Mesendoderm (in vitro differentiated cells): ENCODE data around the gene FECH.

Source experiments
- DNase-seq: peaks from one replicate; pipeline ENCODE4 v3.0.0; 2013
- H2AK5ac ChIP-seq: 2 replicates; pipeline ENCODE4 v1.6.1; 2013; ENCODE audit warnings: low read length, inconsistent platforms
- H2BK120ac ChIP-seq: 2 replicates; pipeline ENCODE4 v1.6.1; 2013; ENCODE audit warnings: low read depth, mild to moderate bottlenecking, low read length, moderate library complexity, mixed read lengths
- H2BK15ac ChIP-seq: replicated peaks from 2 replicates; pipeline ENCODE4 v1.6.1; 2013; ENCODE audit warnings: low read depth, mild to moderate bottlenecking, moderate library complexity
- H2BK5ac ChIP-seq: 2 replicates; pipeline ENCODE4 v1.6.1; 2013; ENCODE audit warnings: low read length, inconsistent platforms
- H3K18ac ChIP-seq: 2 replicates; pipeline ENCODE4 v1.6.1; 2013; ENCODE audit warnings: mild to moderate bottlenecking, low read length, mixed read lengths
- H3K23ac ChIP-seq: one replicate; pipeline ENCODE4 v1.6.1; 2013; ENCODE audit warnings: low read length
- H3K27ac ChIP-seq: 2 replicates; pipeline ENCODE4 v1.5.1; 2013; ENCODE audit warnings: low read depth, mild to moderate bottlenecking, inconsistent platforms, low read length, moderate library complexity
- H3K27me3 ChIP-seq: 2 replicates; pipeline ENCODE4 v1.6.1; 2013; ENCODE audit warnings: low read length, control low read depth, mild to moderate bottlenecking, inconsistent platforms; ENCODE audit not compliant: insufficient read depth, poor library complexity
- H3K36me3 ChIP-seq: 2 replicates; pipeline ENCODE4 v1.6.1; 2013; ENCODE audit warnings: low read length, inconsistent platforms; ENCODE audit not compliant: control insufficient read depth, insufficient read depth
- H3K4ac ChIP-seq: one replicate; pipeline ENCODE4 v1.6.1; 2013; ENCODE audit warnings: low read depth, mild to moderate bottlenecking, low read length, moderate library complexity
- H3K4me1 ChIP-seq: 2 replicates; pipeline ENCODE4 v1.6.1; 2013; ENCODE audit warnings: low read depth, low read length, inconsistent platforms; ENCODE audit not compliant: control insufficient read depth
- H3K4me2 ChIP-seq: 2 replicates; pipeline ENCODE4 v1.6.1; 2013; ENCODE audit warnings: low read length
- H3K4me3 ChIP-seq: 2 replicates; pipeline ENCODE4 v1.5.1; 2013; ENCODE audit warnings: mild to moderate bottlenecking, low read length
- H3K56ac ChIP-seq: one replicate; pipeline ENCODE4 v1.6.1; 2013; ENCODE audit warnings: low read length
- H3K79me1 ChIP-seq: 2 replicates; pipeline ENCODE4 v1.6.1; 2013; ENCODE audit warnings: low read length, inconsistent platforms
- H3K79me2 ChIP-seq: 2 replicates; pipeline ENCODE4 v1.6.1; 2013; ENCODE audit warnings: mild to moderate bottlenecking, low read length; ENCODE audit not compliant: control insufficient read depth, insufficient read depth
- H3K9ac ChIP-seq: 2 replicates; pipeline ENCODE4 v1.6.1; 2013; ENCODE audit warnings: low read length, inconsistent platforms
- H4K5ac ChIP-seq: one replicate; pipeline ENCODE4 v1.6.1; 2013; ENCODE audit warnings: low read length
- H4K8ac ChIP-seq: one replicate; pipeline ENCODE4 v1.6.1; 2013; ENCODE audit warnings: low read depth, mild to moderate bottlenecking, control low read depth, low read length, moderate library complexity
- WGBS: extraction: QIAGEN DNeasy Blood & Tissue Kit; methylation state at CpG from one replicate; pipeline ENCODE4 v1.1.7; 2013; ENCODE audit warnings: low lambda C conversion rate, missing lambda C conversion rate; ENCODE audit not compliant: insufficient coverage; ENCODE audit errors: extremely low coverage; 5-methylcytosine and 5-hydroxymethylcytosine counted together

FECH gene

DNA sequence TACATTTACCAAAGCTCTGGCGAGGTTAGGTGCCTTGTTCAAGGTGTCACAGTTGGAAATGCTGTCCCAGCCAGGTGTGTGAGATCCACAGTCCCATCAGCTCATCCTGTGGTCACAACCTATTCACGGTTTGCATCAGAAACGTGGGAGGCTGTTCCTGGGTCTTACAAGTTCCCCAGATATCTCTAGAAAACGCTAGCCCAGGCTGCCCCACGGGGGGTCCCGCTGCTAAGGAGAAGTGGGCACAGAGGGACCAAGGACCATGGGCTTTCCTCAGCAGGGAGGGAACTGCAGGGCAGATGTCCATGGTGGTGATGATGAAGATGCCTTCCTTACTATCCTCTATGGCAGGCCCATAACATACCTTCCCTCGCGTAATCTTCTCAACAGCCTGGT lies 649 bp downstream of the FECH start:
- no peak overlapping the region for H3K27ac ChIP-seq
- DNase-seq = peak; percentile 39

DNA sequence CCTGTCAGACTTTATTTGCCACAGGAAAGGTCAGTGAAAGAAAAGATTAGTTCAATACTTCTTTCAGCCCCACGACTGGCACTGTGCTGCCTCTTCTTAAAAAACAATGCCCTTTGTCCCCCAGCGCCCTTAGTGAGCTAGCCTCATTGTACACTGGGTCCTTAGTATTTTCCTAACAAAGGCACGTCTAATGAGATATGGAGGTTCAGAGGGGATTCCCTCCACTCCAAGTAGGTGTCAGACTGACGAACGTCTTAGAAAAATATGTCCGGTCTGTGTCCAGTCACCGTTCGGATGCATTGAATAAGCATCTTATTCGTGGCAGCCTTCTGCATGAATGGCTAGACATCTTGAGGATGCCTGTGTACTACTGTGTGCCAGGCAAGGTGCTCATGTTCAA lies 1.1 kb downstream of the FECH start:
- WGBS = no CpG with 5 or more reads among the region's 9 CpGs
- Histone ChIP-seq H3K79me2 (no peaks in the 10 kb centered on the region), H3K27ac (no peak overlapping the region)

More for the DNA sequence above, 649 bp downstream of the FECH start:
- Histone ChIP-seq H3K4me1 (peaks cover 4% of the 10 kb centered on the region), H3K23ac (no peak overlapping the region), H3K36me3 (no peaks in the 10 kb centered on the region), H3K18ac (peak overlapping the region; percentile 91), H3K79me2 (no peaks in the 10 kb centered on the region), H3K9ac (peak overlapping the region; percentile 82), H3K4ac (no peak overlapping the region), H2BK5ac (no peak overlapping the region), H3K4me2 (peak overlapping the region; percentile 22), H3K27me3 (no peaks in the 10 kb centered on the region), H3K79me1 (peaks cover 2% of the 10 kb centered on the region), H4K5ac (no peak overlapping the region), H2AK5ac (no peak overlapping the region), H2BK120ac (no peak overlapping the region), H2BK15ac (no peak overlapping the region), H4K8ac (peak overlapping the region; percentile 16), H3K4me3 (peak overlapping the region; percentile 67), H3K56ac (peak overlapping the region; percentile 90)
- WGBS = no CpG with 5 or more reads among the region's 8 CpGs

DNA sequence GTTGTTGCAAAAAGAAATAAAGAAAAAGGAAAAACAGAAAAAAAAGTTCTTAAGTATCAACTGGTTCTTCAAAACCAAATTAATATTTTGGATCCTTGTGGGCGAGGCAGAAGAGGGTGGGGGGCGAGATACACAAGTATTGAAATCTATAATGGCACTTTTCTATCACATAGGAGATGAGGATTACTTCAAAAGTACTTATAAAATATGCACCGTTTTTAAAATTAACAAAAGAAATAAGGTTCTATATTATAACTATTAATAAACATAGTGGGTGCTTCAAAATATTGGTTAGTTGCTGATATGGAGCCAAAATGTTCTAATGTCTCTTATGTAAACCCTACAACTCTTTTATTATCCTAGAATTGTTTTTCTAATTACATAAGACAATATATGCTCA lies 2.1 kb downstream of the FECH start:
- Histone ChIP-seq H2BK120ac (no peak overlapping the region), H2BK15ac (no peak overlapping the region), H3K56ac (no peak overlapping the region), H3K9ac (no peak overlapping the region), H3K18ac (no peak overlapping the region), H3K4ac (no peak overlapping the region), H2BK5ac (no peak overlapping the region), H2AK5ac (no peak overlapping the region), H4K8ac (no peak overlapping the region), H3K4me2 (no peak overlapping the region), H3K79me2 (no peaks in the 10 kb centered on the region), H3K79me1 (peaks cover 2% of the 10 kb centered on the region), H3K27ac (no peak overlapping the region), H3K4me1 (peaks cover 4% of the 10 kb centered on the region), H3K23ac (no peak overlapping the region), H3K27me3 (no peaks in the 10 kb centered on the region), H3K36me3 (no peaks in the 10 kb centered on the region), H4K5ac (no peak overlapping the region), H3K4me3 (no peak overlapping the region)
- no CpG with 5 or more reads among the region's 3 CpGs for WGBS
- no peak for DNase-seq

More for the DNA sequence above, 1.1 kb downstream of the FECH start:
- Histone ChIP-seq H3K79me1 (peaks cover 2% of the 10 kb centered on the region), H3K27me3 (no peaks in the 10 kb centered on the region), H3K4me3 (no peak overlapping the region), H3K4me2 (peak overlapping the region; percentile 10), H3K4me1 (peaks cover 4% of the 10 kb centered on the region), H2AK5ac (no peak overlapping the region), H3K56ac (peak overlapping the region; percentile 90), H4K8ac (no peak overlapping the region), H3K4ac (no peak overlapping the region), H3K23ac (no peak overlapping the region), H3K36me3 (no peaks in the 10 kb centered on the region), H3K9ac (peak overlapping the region; percentile 82), H2BK120ac (no peak overlapping the region), H3K18ac (no peak overlapping the region), H4K5ac (no peak overlapping the region), H2BK15ac (no peak overlapping the region), H2BK5ac (no peak overlapping the region)
- no peak for DNase-seq

DNA sequence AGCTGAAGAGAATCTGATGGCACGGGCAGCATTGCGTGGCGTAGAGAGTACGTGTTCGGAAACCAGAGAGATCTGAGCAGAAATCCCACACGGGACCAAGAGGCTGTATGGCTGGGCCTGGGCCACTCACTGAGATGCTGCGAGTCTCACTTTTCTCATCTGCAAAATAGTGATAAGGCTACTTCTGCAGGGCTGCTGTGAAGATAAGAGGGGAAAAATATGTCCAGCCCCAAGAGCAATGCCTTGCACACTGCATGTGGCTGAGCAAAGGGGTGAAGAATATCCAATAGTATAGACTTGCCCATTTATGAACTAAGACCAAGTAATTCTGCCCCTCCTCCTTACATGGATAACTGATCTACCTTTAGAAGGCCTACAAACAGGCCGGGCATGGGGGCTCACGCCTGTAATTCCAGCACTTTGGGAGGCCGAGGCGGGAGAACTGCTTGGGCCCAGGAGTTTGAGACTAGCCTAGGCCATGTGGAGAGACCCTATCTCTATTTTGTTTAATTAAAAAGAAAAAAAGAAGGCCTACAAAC lies 3.1 kb downstream of the FECH start:
- Histone ChIP-seq H3K56ac (no peak overlapping the region), H2BK5ac (no peak overlapping the region), H2AK5ac (no peak overlapping the region), H3K4me2 (no peak overlapping the region), H3K27ac (no peak overlapping the region), H3K36me3 (no peaks in the 10 kb centered on the region), H3K18ac (no peak overlapping the region), H3K27me3 (no peaks in the 10 kb centered on the region), H2BK120ac (no peak overlapping the region), H3K4ac (no peak overlapping the region), H3K23ac (no peak overlapping the region), H3K79me2 (no peaks in the 10 kb centered on the region), H3K4me1 (peaks cover 4% of the 10 kb centered on the region), H3K4me3 (no peak overlapping the region), H3K79me1 (peaks cover 2% of the 10 kb centered on the region), H3K9ac (no peak overlapping the region), H4K5ac (no peak overlapping the region), H4K8ac (no peak overlapping the region), H2BK15ac (no peak overlapping the region)
- no CpG with 5 or more reads among the region's 11 CpGs for WGBS
- DNase-seq = no peak

DNA sequence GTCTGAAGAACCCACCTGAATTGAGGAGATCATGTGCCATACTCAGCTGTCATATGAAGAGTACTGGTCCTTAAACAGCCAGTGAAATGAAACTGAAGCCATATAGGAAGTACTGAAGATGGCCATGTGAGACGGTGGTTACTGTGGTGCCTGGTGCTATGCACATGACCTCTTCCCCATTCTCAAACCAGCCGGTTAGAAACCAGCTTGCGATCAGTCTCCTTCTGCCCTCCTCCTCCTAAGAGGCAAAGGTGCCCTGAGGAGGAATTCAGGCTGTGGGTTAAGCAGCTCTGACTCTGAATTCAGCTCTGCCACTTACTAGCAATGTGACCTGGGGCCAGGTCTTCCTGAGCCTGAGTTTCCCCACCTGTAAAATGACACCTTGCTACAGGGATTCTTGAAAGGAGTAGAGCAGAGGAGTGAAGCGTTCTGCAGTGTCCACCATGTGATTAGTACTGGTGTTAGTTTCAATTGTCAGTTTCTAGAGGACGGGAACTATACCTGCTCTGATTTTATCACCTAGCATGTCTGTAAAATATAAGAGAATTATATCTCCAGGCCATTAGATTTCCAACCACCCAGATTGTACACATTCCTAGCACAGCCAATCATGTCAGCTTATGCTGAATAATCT lies 5.1 kb downstream of the FECH start:
- Histone ChIP-seq H2BK120ac (no peak overlapping the region), H3K56ac (no peak overlapping the region), H3K4me2 (no peak overlapping the region), H3K23ac (no peak overlapping the region), H3K27ac (no peak overlapping the region), H4K5ac (no peak overlapping the region), H3K9ac (no peak overlapping the region), H3K27me3 (no peaks in the 10 kb centered on the region), H3K4me1 (peaks cover 4% of the 10 kb centered on the region), H3K79me1 (peaks cover 2% of the 10 kb centered on the region), H3K4ac (no peak overlapping the region), H4K8ac (no peak overlapping the region), H2AK5ac (no peak overlapping the region), H3K79me2 (no peaks in the 10 kb centered on the region), H3K18ac (no peak overlapping the region), H3K4me3 (no peak overlapping the region), H3K36me3 (no peaks in the 10 kb centered on the region), H2BK15ac (no peak overlapping the region), H2BK5ac (no peak overlapping the region)
- DNase-seq = peak; percentile 46
- no CpG with 5 or more reads among the region's 5 CpGs for WGBS

DNA sequence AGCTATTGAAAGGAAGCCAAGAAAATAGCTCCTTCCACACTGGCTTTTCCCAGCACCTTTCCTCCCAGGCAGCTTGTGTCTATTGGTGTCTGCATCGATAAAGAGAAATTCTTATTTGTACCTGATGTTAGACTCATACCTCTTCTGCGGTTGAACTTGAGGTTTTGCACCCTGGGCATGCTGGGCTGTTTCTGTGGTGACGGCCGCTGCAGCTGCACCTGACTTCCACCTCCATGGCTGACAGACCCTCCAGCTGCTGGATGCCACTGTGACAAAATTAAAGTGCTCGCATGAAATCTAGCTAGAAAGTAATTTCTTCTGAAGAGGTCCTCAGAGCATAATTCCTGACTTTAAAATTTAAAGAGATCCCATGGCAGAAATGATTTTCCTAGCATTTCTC lies 6.6 kb downstream of the FECH start:
- H3K23ac ChIP-seq = no peak overlapping the region
- no peak overlapping the region for H2AK5ac ChIP-seq

More for the DNA sequence above, 6.6 kb downstream of the FECH start:
- Histone ChIP-seq H3K79me1 (no peaks in the 10 kb centered on the region), H3K56ac (no peak overlapping the region), H3K79me2 (no peaks in the 10 kb centered on the region), H4K5ac (no peak overlapping the region), H3K4me3 (no peak overlapping the region), H3K36me3 (no peaks in the 10 kb centered on the region), H3K4ac (no peak overlapping the region), H3K9ac (no peak overlapping the region), H2BK15ac (no peak overlapping the region), H2BK5ac (no peak overlapping the region), H3K27ac (no peak overlapping the region), H2BK120ac (no peak overlapping the region), H4K8ac (no peak overlapping the region), H3K4me2 (no peak overlapping the region), H3K4me1 (no peaks in the 10 kb centered on the region), H3K27me3 (no peaks in the 10 kb centered on the region), H3K18ac (no peak overlapping the region)
- no CpG with 5 or more reads among the region's 5 CpGs for WGBS
- DNase-seq = no peak
